ENCODE data around the gene CHADL.

The CHADL gene

DNA sequence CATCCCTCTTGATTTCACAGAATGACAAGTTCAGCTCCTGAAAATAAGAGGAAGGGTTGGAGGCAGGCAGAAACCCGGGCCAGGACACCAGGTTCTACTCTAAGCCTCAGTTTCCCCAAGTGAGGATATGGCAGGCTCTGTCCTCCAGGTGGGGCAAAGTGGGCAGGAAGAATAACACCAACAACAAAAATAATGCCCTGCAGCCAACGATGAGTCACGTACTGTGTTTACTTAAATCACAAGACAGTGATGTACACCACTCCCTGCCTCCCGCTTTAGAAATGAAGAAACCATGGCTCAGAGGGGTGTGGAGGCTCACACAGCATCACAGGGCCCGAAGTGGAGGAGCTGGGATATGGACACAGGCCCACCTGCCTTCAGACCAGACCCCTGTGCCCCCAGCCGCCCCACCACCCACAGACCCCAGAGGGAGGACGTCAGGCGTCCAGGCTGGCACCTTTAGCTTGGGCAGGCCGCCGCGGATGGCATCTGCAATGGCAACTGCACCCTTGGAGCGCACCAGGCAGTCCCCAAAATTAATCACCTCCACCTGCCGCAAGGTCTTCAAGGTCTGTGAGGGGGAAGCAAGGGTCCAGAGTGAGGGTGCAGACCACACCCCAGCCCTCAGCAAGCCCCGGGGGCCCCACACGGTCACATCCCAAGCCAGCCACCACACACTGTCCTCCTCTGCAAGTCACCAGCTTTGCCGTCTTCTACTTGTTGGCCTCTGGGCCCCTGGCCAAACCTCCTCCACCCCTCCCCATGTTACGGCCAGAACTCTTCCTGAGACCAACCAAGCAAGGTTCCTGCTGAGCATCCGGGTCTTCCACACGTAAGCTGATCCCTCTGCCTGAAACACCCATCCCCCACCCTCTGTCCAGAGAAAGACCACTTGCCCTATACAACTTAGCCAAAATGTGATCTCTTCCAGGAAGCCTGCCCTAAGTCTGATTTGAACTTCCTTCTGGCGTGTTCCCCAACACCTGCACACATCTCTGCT is 15.8 kb upstream of the CHADL start:
- DNase-seq: no peak

GRCh38 chr22:41254230-41254629 is 13.5 kb upstream of the CHADL start:
- DNase-seq: no peak

DNA sequence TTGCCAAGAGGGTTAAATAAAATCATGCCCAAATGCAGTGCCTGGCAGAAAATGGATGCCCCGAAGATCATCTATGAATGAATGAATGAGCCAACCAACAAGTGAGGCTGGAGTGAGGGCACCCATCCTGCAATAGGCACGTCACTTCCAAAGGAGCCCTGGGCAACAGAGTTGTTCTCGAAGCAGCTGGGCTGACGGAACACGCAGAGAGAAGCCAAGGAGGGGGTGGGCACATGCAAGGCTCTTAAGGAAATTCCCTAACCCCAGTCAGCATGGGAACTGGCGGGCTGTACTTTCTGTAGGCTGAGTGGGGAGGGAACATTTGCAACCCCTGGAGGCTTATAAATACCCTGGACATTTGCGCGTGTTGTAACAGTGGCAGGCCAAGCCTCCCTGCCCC is 11.6 kb upstream of the CHADL start:
- DNase-seq: no peak

- no peak for DNase-seq
Measured at GRCh38 chr22:41250127-41250526, 9.4 kb upstream of the CHADL start.

GRCh38 chr22:41249442-41249841 is 8.7 kb upstream of the CHADL start:
- no peak for DNase-seq

GRCh38 chr22:41248758-41249157 is 8.0 kb upstream of the CHADL start:
- no peak for DNase-seq

DNA sequence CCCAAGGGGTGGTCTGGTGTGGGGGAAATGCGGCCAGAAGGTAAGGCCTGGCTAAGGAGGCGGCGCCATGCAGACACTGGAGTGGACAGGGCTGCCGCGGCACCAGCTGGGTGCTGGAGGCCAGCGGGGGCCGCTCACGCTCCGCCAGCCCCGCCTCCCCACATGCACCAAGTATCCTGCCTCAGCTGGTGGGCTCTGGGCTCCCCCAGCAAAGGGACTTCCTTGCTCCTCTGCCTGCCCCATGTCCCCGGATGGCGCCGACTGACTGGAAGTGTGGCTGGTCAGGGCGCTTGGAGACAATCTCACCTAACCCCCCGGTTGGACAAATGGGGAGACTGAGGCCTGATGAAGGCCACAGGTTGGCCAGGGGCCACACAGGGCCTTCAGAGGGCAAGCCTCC is 7.6 kb upstream of the CHADL start:
- DNase-seq: no peak

GRCh38 chr22:41247703-41248102 is 7.0 kb upstream of the CHADL start:
- DNase-seq: no peak

DNA sequence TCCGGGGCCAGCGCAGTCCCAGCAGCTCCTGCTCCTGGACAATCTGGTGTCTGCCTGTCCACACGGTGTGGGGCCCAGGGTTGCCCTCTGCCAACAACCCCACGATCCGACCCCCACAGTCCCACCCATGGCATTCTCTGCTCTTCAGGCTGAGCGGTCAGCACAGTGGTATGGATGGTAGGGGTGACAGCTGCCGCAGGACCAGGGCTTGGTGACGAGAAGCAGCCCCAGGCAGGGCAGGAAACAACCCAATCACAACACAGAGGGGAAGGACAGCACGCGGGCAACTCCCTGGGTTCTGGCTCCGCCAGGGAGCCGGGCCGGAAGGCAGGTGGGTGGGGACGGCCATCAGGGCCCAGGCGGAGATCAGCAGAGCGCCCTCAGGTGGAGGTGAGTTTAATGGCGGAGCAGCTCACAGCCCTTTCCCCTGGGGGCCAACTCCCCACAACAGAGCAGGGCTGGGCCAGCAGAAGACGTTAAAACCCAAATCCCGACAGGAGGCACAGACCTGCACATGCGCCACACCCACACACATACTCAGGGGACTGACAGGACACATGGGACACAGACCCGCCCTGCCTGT is 5.3 kb upstream of the CHADL start:
- DNase-seq: no peak

DNA sequence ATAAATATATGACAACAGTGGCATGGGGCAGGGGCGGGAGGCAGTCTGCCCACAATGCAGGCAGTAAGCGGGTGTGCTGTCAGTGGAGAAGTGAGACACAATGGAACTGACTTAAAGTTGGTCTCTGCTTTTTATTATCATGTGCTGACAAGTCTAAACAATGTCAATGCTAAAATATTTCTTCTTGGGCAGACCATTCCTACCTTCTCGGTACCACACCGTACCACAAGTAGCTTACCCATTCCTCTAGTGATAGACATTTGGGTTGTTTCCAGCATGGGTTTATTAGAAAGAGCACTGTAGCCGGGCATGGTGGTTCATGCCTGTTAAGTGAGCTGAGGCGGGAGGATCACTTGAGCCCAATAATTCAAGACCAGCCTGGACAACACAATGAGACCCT is 2.6 kb upstream of the CHADL start:
- DNase-seq: no peak

GRCh38 chr22:41242396-41243117 is 1.8 kb upstream of the CHADL start:
- no peak for DNase-seq

- no peak for DNase-seq
Measured at GRCh38 chr22:41241133-41241676, 474 bp upstream of the CHADL start.

- no peak for DNase-seq
Measured at GRCh38 chr22:41239443-41240128, 1.1 kb downstream of the CHADL start.

GRCh38 chr22:41238570-41239442 is 1.9 kb downstream of the CHADL start:
- no peak for DNase-seq

GRCh38 chr22:41237707-41238569 is 2.8 kb downstream of the CHADL start:
- DNase-seq: peak; percentile 75

DNA sequence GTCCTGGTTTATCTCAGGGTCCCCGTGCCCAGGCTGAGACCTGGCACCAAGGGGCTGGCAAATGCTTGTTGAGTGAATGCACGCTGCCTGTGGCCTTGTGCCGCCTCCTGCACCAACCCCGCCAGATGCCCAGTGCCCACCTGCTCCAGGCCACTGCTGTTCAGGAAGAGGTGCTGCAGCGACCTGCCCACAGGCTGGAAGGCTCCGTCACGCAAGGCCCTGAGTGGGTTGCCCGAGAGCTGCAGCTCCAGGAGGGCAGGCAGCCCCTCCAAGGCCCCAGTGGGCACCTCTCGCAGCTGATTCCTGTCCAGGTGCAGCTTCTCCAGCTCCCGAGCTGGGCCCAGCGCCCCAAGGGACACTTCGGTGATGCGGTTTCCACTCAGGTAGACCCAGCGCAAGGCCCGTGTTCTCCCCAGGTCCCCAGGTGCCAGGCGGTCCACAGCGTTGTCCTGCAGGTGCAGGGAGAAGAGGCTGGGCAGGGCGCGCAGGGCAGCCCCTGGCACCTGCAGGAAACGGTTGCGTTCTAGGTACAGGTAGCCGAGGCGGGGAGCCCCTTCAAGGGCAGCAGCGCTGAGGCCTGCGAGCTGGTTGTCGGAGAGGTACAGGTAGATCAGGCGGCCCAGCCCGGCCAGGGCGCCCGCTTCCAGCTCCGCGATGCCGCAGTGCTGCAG is 3.6 kb downstream of the CHADL start:
- no peak for DNase-seq

- no peak for DNase-seq
Measured at GRCh38 chr22:41234815-41235695, 5.7 kb downstream of the CHADL start.

GRCh38 chr22:41231369-41231768 is 9.4 kb downstream of the CHADL start:
- DNase-seq: no peak

DNA sequence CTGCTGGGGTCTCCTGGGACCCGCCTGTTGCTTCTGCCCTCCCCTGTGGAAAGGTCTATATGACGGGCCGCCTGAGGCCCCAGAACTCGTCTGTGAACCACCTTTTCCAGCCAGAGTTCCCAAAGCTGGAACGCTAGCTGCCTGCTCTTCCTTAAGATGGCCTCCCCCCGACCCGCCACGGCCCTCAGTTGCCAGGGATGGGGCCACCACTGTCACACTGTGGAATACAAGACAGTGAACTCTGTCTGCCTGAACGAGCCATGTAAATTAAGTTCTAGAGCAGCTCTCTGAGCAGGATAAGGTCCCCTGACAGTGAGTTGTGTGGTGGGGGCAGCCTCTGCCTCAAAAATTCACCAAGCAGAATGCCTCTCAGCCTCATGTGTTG is 10.3 kb downstream of the CHADL start:
- no peak for DNase-seq

All from effector CD4-positive, alpha-beta T cell (primary cell).